ENCODE data around the gene ANKK1.

DNA sequence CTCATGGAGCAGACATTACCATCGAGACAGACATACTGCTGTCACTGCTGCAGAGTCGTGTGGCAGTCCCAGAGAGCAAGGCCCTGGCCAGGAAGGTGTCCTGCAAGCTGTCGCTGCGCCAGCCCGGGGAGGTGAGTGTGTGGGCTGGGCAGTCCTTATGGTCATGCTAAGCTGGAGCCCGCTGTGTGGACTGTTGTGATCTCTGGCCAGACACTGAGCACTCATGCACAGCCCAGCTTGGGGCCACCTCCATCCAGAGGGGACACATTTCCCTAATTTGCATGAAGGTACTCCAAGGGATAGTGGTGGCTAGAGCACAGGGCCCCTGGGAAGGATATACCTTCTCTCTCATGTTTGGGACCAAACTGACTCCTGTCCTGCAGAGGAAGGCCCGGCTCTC lies 9.6 kb downstream of the ANKK1 start:
- TF ChIP-seq CEBPB (IDR thresholded peaks at IDR 0.05) (no peak), EGR1 (IDR thresholded peaks at IDR 0.05) (no peak), REST (IDR thresholded peaks at IDR 0.05; ENCODE audit: low read depth) (no peak), TAF1 (IDR thresholded peaks at IDR 0.05; ENCODE audit: low read depth) (no peak), TCF12 (IDR thresholded peaks at IDR 0.05; ENCODE audit: low read depth) (no peak), ZBTB7A (IDR thresholded peaks at IDR 0.05; ENCODE audit: low read depth) (no peak)

Measured in Ishikawa (cell line).